ENCODE results near the gene DLG1. TPM values are rescaled to one million over a fixed set of nuclear protein-coding genes. Genes with fewer than 3 reads are reported as not detected.
"Not testable (repeated sequence)": the region's sequence is repeated elsewhere in the genome, so short reads cannot be mapped to it uniquely, and the experiment has no call there.

Gene DLG1
- total and polyA plus RNA-seq, 12 donors = 14.1 to 74.6 (median 58.4) TPM

DNA sequence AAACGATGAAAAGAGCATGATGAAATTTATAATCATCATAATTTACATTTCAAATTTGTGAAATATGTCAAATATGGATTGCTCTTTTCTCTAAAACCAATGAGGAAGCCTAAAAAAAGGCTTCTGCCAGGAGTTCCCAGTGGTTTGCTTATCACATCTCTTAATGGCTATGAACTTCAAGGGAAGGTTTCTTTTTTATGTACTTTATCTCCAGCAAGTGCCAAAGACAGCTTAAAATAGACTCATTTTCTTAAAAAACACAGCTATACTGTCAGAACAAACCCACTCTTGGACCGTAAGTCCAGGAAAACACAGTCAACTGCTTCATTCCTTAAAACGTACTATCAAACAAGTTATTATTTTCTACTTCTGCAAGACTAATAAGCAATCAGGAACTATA, 80.2 kb downstream of the DLG1 start:
- no peak for DNase-seq
- intact Hi-C loops (cut with DNase I) = no loop called here
- TF ChIP-seq, protein P1, sequence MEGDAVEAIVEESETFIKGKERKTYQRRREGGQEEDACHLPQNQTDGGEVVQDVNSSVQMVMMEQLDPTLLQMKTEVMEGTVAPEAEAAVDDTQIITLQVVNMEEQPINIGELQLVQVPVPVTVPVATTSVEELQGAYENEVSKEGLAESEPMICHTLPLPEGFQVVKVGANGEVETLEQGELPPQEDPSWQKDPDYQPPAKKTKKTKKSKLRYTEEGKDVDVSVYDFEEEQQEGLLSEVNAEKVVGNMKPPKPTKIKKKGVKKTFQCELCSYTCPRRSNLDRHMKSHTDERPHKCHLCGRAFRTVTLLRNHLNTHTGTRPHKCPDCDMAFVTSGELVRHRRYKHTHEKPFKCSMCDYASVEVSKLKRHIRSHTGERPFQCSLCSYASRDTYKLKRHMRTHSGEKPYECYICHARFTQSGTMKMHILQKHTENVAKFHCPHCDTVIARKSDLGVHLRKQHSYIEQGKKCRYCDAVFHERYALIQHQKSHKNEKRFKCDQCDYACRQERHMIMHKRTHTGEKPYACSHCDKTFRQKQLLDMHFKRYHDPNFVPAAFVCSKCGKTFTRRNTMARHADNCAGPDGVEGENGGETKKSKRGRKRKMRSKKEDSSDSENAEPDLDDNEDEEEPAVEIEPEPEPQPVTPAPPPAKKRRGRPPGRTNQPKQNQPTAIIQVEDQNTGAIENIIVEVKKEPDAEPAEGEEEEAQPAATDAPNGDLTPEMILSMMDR (IDR thresholded peaks at IDR 0.05) = no peak
- TF ChIP-seq POLR2A (IDR thresholded peaks at IDR 0.05) = no peak
- Histone ChIP-seq H3K4me1 (replicated peaks in 1 of 2) (peaks cover 17 to 31% of the 10 kb centered on the region in 2 donors), H3K4me3 (no peak overlapping the region), H3K9me3 (replicated peaks in 1 of 3) (no peaks in the 10 kb centered on the region), H3K27me3 (no peaks in the 10 kb centered on the region), H3K36me3 (replicated peaks in 1 of 2) (no peaks in the 10 kb centered on the region), H3K27ac (no peak overlapping the region)
- 45 to 62% (median 56%) methylated on average over 3 of the region's 3 CpGs for WGBS, 4 donors

DNA sequence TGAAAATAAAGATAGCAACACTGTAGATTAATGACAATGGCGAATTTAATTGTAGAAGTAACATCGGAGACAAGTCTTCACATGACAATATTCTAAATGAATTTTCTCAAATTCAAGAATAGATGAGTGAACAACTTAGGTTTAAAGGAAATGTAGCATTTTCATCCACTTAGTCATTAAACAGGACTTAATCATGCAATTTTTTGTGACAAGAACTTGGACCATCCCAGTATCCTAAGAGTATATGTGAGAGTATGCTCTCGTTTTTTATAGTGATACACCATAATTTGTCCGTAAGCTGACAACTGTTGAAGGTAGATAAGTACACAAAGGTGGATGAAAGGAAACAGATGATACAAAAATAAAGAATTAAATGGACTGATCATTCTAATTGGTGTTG, 81.5 kb downstream of the DLG1 start:
- 87 to 94% (median 90%) methylated on average over 4 of the region's 4 CpGs for WGBS, 4 donors
- Histone ChIP-seq H3K36me3 (replicated peaks in 1 of 2) (no peaks in the 10 kb centered on the region), H3K27ac (peak overlapping the region in 2 of 5 donors; percentile 59 to 61), H3K27me3 (no peaks in the 10 kb centered on the region), H3K4me1 (replicated peaks in 1 of 2) (peaks cover 17 to 28% of the 10 kb centered on the region in 2 donors), H3K9me3 (replicated peaks in 1 of 3) (no peaks in the 10 kb centered on the region), H3K4me3 (no peak overlapping the region)
- intact Hi-C loops (cut with DNase I) = no loop called here
- no peak for DNase-seq
- no peak for TF ChIP-seq POLR2A (IDR thresholded peaks at IDR 0.05)
- TF ChIP-seq, protein P1 (IDR thresholded peaks at IDR 0.05) = no peak

DNA sequence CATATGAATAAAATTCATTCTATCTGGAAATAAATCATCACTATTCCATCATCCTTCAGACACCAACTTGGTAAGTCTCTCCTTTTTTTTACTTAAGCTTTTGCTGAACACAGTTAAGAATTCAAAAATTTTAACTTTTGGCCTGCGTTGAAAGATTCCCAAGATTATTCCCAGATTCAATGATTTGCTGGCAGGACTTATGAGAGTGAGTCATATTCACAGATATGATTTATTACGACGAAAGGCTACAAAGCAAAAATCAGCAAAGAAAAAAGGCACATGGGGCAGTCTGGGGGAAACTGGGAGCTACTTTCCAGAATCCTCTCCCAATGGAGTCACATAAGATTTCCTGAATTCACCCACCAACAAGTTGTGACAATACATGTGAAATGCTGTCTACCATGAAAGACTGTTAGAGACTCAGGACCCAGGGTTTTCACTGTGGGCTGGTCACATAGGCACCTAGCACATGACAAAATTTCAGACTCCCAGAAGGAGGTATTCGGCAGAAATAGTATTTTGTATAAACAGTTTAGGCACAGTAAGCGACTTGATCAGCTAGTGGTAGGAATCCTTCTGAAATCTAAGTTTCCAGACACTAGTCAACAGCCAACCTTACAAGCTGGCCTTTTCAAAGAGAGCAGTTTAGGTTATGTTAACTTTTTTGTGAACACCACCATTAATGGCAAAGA, 82.1 kb downstream of the DLG1 start:
- no peaks in the 10 kb centered on the region for H3K36me3 ChIP-seq (replicated peaks in 1 of 2)
- no peaks in the 10 kb centered on the region for H3K27me3 ChIP-seq
- 33 to 38% (median 38%) methylated on average over 5 of the region's 5 CpGs for WGBS, 4 donors
- intact Hi-C loops (cut with DNase I) = no loop called here
- H3K9me3 ChIP-seq (replicated peaks in 1 of 3) = no peaks in the 10 kb centered on the region
- no peak overlapping the region for H3K4me3 ChIP-seq
- TF ChIP-seq, protein P1 (IDR thresholded peaks at IDR 0.05) = no peak
- no peak for TF ChIP-seq POLR2A (IDR thresholded peaks at IDR 0.05)
- peak in 3 of 7 donors; percentile 6 to 27 (median 24) for DNase-seq
- H3K27ac ChIP-seq = peak overlapping the region in 4 of 5 donors; percentile 6 to 61 (median 58)
- H3K4me1 ChIP-seq (replicated peaks in 1 of 2) = peaks cover 17 to 28% of the 10 kb centered on the region in 2 donors

DNA sequence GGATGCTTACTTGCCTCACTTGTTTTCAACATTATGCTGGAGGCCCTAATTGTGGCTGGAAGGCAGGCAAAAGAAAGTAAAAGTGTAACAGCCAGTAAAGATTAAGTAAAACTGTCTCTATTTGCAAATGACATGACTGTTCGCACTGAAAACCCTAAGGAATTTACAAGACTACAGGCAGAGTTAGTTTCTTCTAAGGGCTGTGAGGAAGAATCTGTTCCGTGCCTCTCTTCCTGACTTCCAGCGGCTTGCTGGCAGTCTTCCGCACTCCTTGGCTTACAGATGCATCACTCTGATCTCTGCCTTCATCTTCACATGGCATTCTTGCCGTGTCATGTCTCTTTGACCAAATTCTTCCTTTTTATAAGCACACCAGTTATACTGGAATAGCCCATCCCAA, 86.1 kb downstream of the DLG1 start:
- 70 to 99% (median 88%) methylated on average over 5 of the region's 5 CpGs for WGBS, 4 donors
- no peaks in the 10 kb centered on the region for H3K9me3 ChIP-seq (replicated peaks in 1 of 3)
- DNase-seq = no peak
- intact Hi-C loops (cut with DNase I) = no loop called here
- no peak overlapping the region for H3K27ac ChIP-seq
- no peaks in the 10 kb centered on the region for H3K36me3 ChIP-seq (replicated peaks in 1 of 2)
- no peak overlapping the region for H3K4me3 ChIP-seq
- TF ChIP-seq POLR2A (IDR thresholded peaks at IDR 0.05) = no peak
- TF ChIP-seq, protein P1 (IDR thresholded peaks at IDR 0.05) = no peak
- no peaks in the 10 kb centered on the region for H3K27me3 ChIP-seq
- peaks cover 19% of the 10 kb centered on the region in 2 donors for H3K4me1 ChIP-seq (replicated peaks in 1 of 2)

DNA sequence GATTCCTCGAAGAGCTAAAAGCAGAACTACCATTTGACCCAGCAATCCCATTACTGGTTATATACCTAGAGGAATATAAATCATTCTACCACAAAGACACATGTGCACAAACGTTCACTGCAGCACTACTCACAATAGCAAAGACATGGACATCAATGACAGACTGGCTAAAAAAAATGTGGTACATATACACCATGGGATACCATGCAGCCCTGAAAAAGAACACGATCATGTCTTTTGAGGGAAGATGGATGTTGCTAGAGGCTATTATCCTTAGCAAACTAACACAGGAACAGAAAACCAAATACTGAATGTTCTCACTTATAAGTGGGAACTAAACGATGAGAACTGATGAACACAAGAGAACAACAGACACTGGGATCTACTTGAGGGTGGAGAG, 86.7 kb downstream of the DLG1 start:
- H3K4me1 ChIP-seq (replicated peaks in 1 of 2) = peaks cover 17 to 18% of the 10 kb centered on the region in 2 donors
- DNase-seq; H3K9me3 ChIP-seq (replicated peaks in 1 of 3); H3K27me3 ChIP-seq; intact Hi-C loops (cut with DNase I); H3K36me3 ChIP-seq (replicated peaks in 1 of 2); H3K4me3 ChIP-seq; H3K27ac ChIP-seq: not testable (repeated sequence)
- 89 to 94% (median 91%) methylated on average over 4 of the region's 4 CpGs for WGBS, 4 donors

Measured in adrenal gland (tissue), 12 donors.